Suprapubic skin (tissue), 3 donors: Measurements from ENCODE around the gene LEKR1.

Source experiments
- EP300 ChIP-seq: sonication (generic); formaldehyde crosslinking; IDR thresholded peaks from one replicate; pipeline ENCODE4 v1.6.1; 2017; ENCODE audit warnings: antibody characterized with exemption
- POLR2A ChIP-seq, 2 donors: fragments of 450-650 bp; IDR thresholded peaks; one replicate each; pipeline ENCODE4 v1.6.1; 2017; ENCODE audit warnings: antibody characterized with exemption in 2 of 2, mild to moderate bottlenecking in 2 of 2, moderate library complexity in 2 of 2
- TF ChIP-seq, protein P1 (sequence below), 2 donors: fragments of 200-600 bp in 1 of 2; fragments of 450-650 bp in 1 of 2; sonication (generic) in 1 of 2; IDR thresholded peaks; one replicate each; pipeline ENCODE4 v1.5.1; 2016 to 2019; ENCODE audit warnings: antibody characterized with exemption in 2 of 2, mild to moderate bottlenecking in 1 of 2, moderate library complexity in 1 of 2

DNA sequence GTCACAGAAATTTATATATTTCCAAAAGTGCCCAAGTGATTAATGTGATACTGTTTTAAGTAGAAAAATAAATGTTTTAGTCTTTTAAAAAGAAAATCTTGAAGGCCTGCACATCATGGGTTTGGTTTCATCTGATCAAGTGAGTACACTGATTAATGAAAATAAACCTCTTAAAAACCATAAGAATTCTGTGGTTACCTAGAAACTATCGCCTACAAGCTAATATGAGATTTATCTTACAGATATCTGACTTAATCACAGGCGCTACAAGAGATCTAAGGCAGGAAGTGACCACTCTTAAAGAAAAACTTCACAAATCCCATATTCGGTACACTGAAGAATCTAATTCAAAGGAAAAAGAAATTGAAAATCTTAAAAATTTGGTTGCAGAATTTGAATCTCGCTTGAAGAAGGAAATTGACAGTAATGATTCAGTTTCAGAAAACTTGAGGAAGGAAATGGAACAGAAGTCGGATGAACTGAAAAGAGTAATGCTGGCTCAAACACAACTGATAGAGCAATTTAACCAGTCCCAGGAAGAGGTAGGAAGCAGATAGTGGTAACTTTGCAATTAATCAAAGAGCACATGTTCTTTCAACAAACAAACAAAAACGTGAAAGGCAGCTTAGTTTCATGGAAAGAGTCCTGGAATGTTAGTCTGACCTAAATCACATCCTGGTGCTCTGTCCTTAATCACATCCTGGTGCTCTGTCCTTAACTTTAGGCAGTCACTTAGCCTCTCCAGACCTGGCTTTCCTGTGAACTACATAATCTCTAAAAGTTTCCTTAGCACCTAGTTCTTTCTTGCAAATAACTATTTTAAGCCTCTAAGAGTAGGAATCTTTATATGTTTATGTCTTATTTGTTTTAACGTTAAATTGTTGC is 201.9 kb downstream of the LEKR1 start:
- TF ChIP-seq, protein P1, sequence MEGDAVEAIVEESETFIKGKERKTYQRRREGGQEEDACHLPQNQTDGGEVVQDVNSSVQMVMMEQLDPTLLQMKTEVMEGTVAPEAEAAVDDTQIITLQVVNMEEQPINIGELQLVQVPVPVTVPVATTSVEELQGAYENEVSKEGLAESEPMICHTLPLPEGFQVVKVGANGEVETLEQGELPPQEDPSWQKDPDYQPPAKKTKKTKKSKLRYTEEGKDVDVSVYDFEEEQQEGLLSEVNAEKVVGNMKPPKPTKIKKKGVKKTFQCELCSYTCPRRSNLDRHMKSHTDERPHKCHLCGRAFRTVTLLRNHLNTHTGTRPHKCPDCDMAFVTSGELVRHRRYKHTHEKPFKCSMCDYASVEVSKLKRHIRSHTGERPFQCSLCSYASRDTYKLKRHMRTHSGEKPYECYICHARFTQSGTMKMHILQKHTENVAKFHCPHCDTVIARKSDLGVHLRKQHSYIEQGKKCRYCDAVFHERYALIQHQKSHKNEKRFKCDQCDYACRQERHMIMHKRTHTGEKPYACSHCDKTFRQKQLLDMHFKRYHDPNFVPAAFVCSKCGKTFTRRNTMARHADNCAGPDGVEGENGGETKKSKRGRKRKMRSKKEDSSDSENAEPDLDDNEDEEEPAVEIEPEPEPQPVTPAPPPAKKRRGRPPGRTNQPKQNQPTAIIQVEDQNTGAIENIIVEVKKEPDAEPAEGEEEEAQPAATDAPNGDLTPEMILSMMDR (IDR thresholded peaks at IDR 0.05): no peak
- no peak for TF ChIP-seq POLR2A (IDR thresholded peaks at IDR 0.05)
- TF ChIP-seq EP300: no peak
